Mononuclear cell (primary cell): ENCODE data around the gene FEN1. TPM values are rescaled to one million over a fixed set of nuclear protein-coding genes. Genes with fewer than 3 reads are reported as not detected.

Source experiments
- H3K27me3 ChIP-seq: 2 replicates; pipeline ENCODE4 v1.6.0; 2011; ENCODE audit warnings: low read length, control low read depth; ENCODE audit not compliant: insufficient read depth
- H3K4me1 ChIP-seq: 2 replicates; pipeline ENCODE4 v1.5.1; 2011; ENCODE audit warnings: mild to moderate bottlenecking, low read length, control low read depth; ENCODE audit not compliant: insufficient read depth
- H3K4me3 ChIP-seq: 2 replicates; pipeline ENCODE4 v1.5.1; 2011; ENCODE audit warnings: mild to moderate bottlenecking, low read length, moderate library complexity
- H3K9me3 ChIP-seq: 2 replicates; pipeline ENCODE4 v1.5.1; 2011; ENCODE audit warnings: low read depth, mild to moderate bottlenecking, control low read depth, low read length
- total RNA-seq: library from RNA; depleted of rRNA; stranded (reverse); fragments of >200 nt; gene quantifications from one replicate; pipeline ENCODE4 v1.2.3, GENCODE V29; 2012

FEN1 gene
- total RNA-seq, 1 donor: 13.1 TPM

DNA sequence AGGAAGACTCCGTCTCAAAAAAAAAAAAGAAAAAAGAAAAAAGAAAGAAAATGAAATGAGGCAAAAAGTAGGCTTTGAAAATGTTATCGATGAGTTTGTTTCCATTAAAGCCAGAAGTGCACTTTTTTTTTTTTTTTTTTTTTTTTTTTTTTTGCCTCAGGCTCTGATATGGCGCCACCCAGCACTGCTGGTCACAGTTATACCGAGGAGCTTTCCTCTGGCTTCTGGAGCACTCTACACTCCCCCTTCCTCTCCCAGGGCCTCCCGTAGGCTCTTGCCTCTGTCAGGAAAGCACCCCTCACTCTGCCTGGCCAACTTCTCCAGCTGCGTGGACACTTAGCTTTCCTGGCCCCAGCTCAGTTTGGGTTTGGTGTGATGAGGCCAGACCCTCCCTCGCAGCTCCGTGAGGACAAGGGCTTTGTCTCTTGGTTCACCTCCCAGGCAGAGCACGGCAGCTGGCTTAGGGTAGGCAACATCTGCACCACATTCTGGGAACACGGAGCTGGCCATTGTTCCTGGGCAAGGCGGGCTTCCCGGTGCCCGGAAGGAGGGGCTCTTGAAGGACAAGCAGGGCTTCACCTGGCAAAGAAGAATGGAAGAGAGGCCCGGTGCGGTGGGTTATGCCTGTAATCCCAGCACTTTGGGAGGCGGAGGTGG lies 52.3 kb downstream of the FEN1 start:
- Histone ChIP-seq H3K4me1 (no peaks in the 10 kb centered on the region), H3K4me3 (no peak overlapping the region), H3K9me3 (no peaks in the 10 kb centered on the region), H3K27me3 (no peaks in the 10 kb centered on the region)

DNA sequence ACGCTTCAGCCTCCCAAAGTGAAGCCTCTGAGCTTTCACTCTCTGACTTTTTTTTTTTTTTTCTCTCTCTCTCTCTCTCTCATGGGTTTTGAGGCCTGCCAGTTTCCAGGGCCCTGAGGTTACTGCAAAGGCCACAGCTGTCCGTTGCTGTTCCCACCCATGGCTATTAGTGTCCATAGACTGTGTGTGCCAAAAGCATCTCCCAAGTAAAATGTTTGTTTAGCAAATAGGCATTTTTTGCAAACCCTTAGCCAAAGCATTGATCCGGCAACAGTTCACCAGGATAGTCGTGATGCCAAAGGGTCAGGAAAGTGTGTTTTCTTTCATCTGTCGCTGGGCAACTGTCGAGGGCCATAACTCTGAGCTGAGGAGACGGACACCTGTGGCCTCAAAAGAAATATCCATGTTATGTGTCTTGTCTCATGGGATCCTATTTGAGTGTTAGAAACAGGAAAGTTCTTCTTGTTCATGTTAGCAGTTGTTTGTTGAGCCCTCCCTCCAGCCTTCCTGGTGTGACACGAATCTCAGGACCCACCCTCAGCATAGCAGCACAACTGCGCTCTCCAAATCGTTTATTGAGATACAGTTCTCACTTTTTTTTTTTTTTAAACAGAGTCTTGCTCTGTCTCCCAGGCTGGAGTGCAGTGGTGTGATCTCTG lies 53.8 kb downstream of the FEN1 start:
- H3K4me3 ChIP-seq: no peak overlapping the region
- H3K4me1 ChIP-seq: no peaks in the 10 kb centered on the region
- H3K27me3 ChIP-seq: no peaks in the 10 kb centered on the region
- H3K9me3 ChIP-seq: no peaks in the 10 kb centered on the region

Other genes with a start within 250 kb of the FEN1 start
- gene SYT7, start 211.8 kb upstream of the FEN1 start, total RNA-seq: under 0.01 TPM
- gene DAGLA, start 112.5 kb upstream of the FEN1 start, total RNA-seq: 0.94 TPM
- gene MYRF, start 40.3 kb upstream of the FEN1 start, total RNA-seq: 0.31 TPM
- 32.5 TPM for gene TMEM258, start 312 bp upstream of the FEN1 start, total RNA-seq
- 12.1 TPM for gene FADS1, start 24.1 kb downstream of the FEN1 start, total RNA-seq
- gene FADS2, start 35.4 kb downstream of the FEN1 start, total RNA-seq: 12.8 TPM
- gene FADS3, start 98.6 kb downstream of the FEN1 start, total RNA-seq: 7.0 TPM
- gene RAB3IL1, start 124.7 kb downstream of the FEN1 start, total RNA-seq: not detected
- gene BEST1, start 157.4 kb downstream of the FEN1 start, total RNA-seq: 2.3 TPM
- 1,270 TPM for gene FTH1, start 174.7 kb downstream of the FEN1 start, total RNA-seq